ENCODE results near the gene RPL13. TPM values are rescaled to one million over a fixed set of nuclear protein-coding genes. Genes with fewer than 3 reads are reported as not detected.

The RPL13 gene
- total RNA-seq, 1 donor from 2014 or later: 4,195 TPM

Other genes with a start within 250 kb of the RPL13 start
- gene ANKRD11, start 70.1 kb upstream of the RPL13 start, total RNA-seq: 34.2 and 37.1 TPM in 2 replicates
- gene SPG7, start 52.3 kb upstream of the RPL13 start, total RNA-seq: 196 and 234 TPM in 2 replicates
- 8.1 and 10.8 TPM in 2 replicates for gene CPNE7, start 15.1 kb downstream of the RPL13 start, total RNA-seq
- not detected in 2 replicates for gene DPEP1, start 53.0 kb downstream of the RPL13 start, total RNA-seq
- 60.6 and 74.7 TPM in 2 replicates for gene CHMP1A, start 97.0 kb downstream of the RPL13 start, total RNA-seq
- 4.1 and 7.1 TPM in 2 replicates for gene SPATA33, start 97.2 kb downstream of the RPL13 start, total RNA-seq
- gene CDK10, start 126.0 kb downstream of the RPL13 start, total RNA-seq: 43.3 and 43.6 TPM in 2 replicates
- gene SPATA2L, start 141.0 kb downstream of the RPL13 start, total RNA-seq: 15.0 and 15.4 TPM in 2 replicates
- gene VPS9D1, start 160.2 kb downstream of the RPL13 start, total RNA-seq: 10.5 and 10.6 TPM in 2 replicates
- gene ZNF276, start 160.9 kb downstream of the RPL13 start, total RNA-seq: 11.3 and 19.8 TPM in 2 replicates

All from myocyte (in vitro differentiated cells).